ENCODE data around the gene ALOXE3. TPM values are rescaled to one million over a fixed set of nuclear protein-coding genes. Genes with fewer than 3 reads are reported as not detected.

Gene ALOXE3
- total and polyA plus RNA-seq, 8 donors, result 0.12 to 0.43 TPM; not detected in 6

- peak in 1 of 2 donors; percentile 37 for DNase-seq
- H3K9me3 ChIP-seq, result no peaks in the 10 kb centered on the region
- intact Hi-C loops (cut with DNase I; ENCODE audit: low total_unique reads), result no loop called here
- H3K4me3 ChIP-seq, result peak overlapping the region; percentile 66 to 91 (median 76)
- no peaks in the 10 kb centered on the region for H3K27me3 ChIP-seq
- peak overlapping the region; percentile 96 to 100 (median 100) for H3K27ac ChIP-seq
- TF ChIP-seq CTCF (IDR thresholded peaks at IDR 0.05) (no peak), EP300 (IDR thresholded peaks at IDR 0.05) (no peak), POLR2A (IDR thresholded peaks at IDR 0.05) (no peak), POLR2AphosphoS5 (IDR thresholded peaks at IDR 0.05) (peak in 1 of 3 donors; percentile 31)
- 79 to 85% (median 83%) methylated on average over 13 to 18 of the region's 18 CpGs for WGBS, 5 donors
- H3K4me1 ChIP-seq, result peaks cover 32 to 79% (median 67%) of the 10 kb centered on the region in 4 donors
- peaks cover 62 to 65% (median 63%) of the 10 kb centered on the region in 4 donors for H3K36me3 ChIP-seq
These were observed 32.1 kb upstream of the ALOXE3 start for GRCh38 chr17:8150194-8151119.

- TF ChIP-seq EP300 (IDR thresholded peaks at IDR 0.05) (no peak), POLR2A (IDR thresholded peaks at IDR 0.05) (no peak), CTCF (IDR thresholded peaks at IDR 0.05) (no peak), POLR2AphosphoS5 (IDR thresholded peaks at IDR 0.05) (no peak)
- Histone ChIP-seq H3K9me3 (no peaks in the 10 kb centered on the region), H3K27me3 (no peaks in the 10 kb centered on the region), H3K4me1 (peaks cover 32 to 71% (median 66%) of the 10 kb centered on the region in 4 donors), H3K4me3 (peak overlapping the region in 1 of 4 donors; percentile 67), H3K27ac (peak overlapping the region in 3 of 5 donors; percentile 100), H3K36me3 (peaks cover 69 to 73% (median 71%) of the 10 kb centered on the region in 4 donors)
- 92 to 96% (median 92%) methylated on average over 19 to 29 of the region's 29 CpGs for WGBS, 5 donors
- peak in 1 of 2 donors; percentile 15 for DNase-seq
- intact Hi-C loops (cut with DNase I; ENCODE audit: low total_unique reads), result no loop called here
These were observed 31.3 kb upstream of the ALOXE3 start for GRCh38 chr17:8149419-8150193.

GRCh38 chr17:8148560-8148959 is 30.2 kb upstream of the ALOXE3 start:
- no peaks in the 10 kb centered on the region for H3K27me3 ChIP-seq
- peak overlapping the region in 4 of 5 donors; percentile 41 to 100 (median 46) for H3K27ac ChIP-seq
- 90 to 95% (median 93%) methylated on average over 13 of the region's 13 CpGs for WGBS, 5 donors
- H3K4me1 ChIP-seq, result peaks cover 26 to 68% (median 63%) of the 10 kb centered on the region in 4 donors
- peak in 1 of 2 donors; percentile 7 for DNase-seq
- peaks cover 80 to 84% (median 81%) of the 10 kb centered on the region in 4 donors for H3K36me3 ChIP-seq
- TF ChIP-seq POLR2AphosphoS5 (IDR thresholded peaks at IDR 0.05) (no peak), POLR2A (IDR thresholded peaks at IDR 0.05) (no peak), EP300 (IDR thresholded peaks at IDR 0.05) (no peak), CTCF (IDR thresholded peaks at IDR 0.05) (no peak)
- no peaks in the 10 kb centered on the region for H3K9me3 ChIP-seq
- intact Hi-C loops (cut with DNase I; ENCODE audit: low total_unique reads), result no loop called here
- no peak overlapping the region for H3K4me3 ChIP-seq

GRCh38 chr17:8147805-8148404 is 29.6 kb upstream of the ALOXE3 start:
- Histone ChIP-seq H3K36me3 (peaks cover 81 to 84% (median 83%) of the 10 kb centered on the region in 4 donors), H3K4me3 (peak overlapping the region in 1 of 4 donors; percentile 15), H3K27ac (peak overlapping the region in 4 of 5 donors; percentile 41 to 100 (median 46)), H3K4me1 (peaks cover 19 to 68% (median 58%) of the 10 kb centered on the region in 4 donors), H3K27me3 (no peaks in the 10 kb centered on the region), H3K9me3 (no peaks in the 10 kb centered on the region)
- DNase-seq, result no peak
- WGBS, 5 donors, result 91 to 96% (median 95%) methylated on average over 7 to 13 of the region's 13 CpGs
- no peak for TF ChIP-seq EP300 (IDR thresholded peaks at IDR 0.05)
- peak in 1 of 3 donors; percentile 4 for TF ChIP-seq POLR2AphosphoS5 (IDR thresholded peaks at IDR 0.05)
- intact Hi-C loops (cut with DNase I; ENCODE audit: low total_unique reads), result no loop called here

All from stomach (tissue), 9 donors.